Tibial nerve (tissue), 4 donors: Measurements from ENCODE around the gene CANT1. TPM values are rescaled to one million over a fixed set of nuclear protein-coding genes. Genes with fewer than 3 reads are reported as not detected.

Source experiments
- DNase-seq, 2 donors: peaks; one replicate each; pipeline ENCODE4 v3.0.0-alpha.2; 2019; ENCODE audit warnings: low spot score in 2 of 2
- H3K27ac ChIP-seq, 4 donors: fragments of 200-600 bp; sonication (generic) in 3 of 4; one replicate each; pipeline ENCODE4 v1.5.1; 2017 to 2019; ENCODE audit warnings: mild to moderate bottlenecking in 1 of 4
- H3K27me3 ChIP-seq, 2 donors: fragments of 200-600 bp; sonication (generic) in 1 of 2; one replicate each; pipeline versions ENCODE4 v1.5.1 to v1.6.0; 2017 to 2019
- H3K36me3 ChIP-seq, 3 donors: fragments of 200-600 bp; sonication (generic); one replicate each; pipeline ENCODE4 v1.5.1; 2018 to 2019
- H3K4me1 ChIP-seq, 4 donors: fragments of 200-600 bp; sonication (generic) in 3 of 4; one replicate each; pipeline ENCODE4 v1.5.1; 2017 to 2019
- H3K4me3 ChIP-seq, 4 donors: fragments of 200-600 bp; sonication (generic) in 3 of 4; one replicate each; pipeline ENCODE4 v1.5.1; 2017 to 2019; ENCODE audit warnings: mild to moderate bottlenecking in 1 of 4, moderate library complexity in 1 of 4
- H3K9me3 ChIP-seq, 4 donors: fragments of 200-600 bp; sonication (generic) in 3 of 4; one replicate each; pipeline ENCODE4 v1.5.1; 2017 to 2019
- EP300 ChIP-seq, 2 donors: sonication (generic); formaldehyde crosslinking; IDR thresholded peaks; one replicate each; pipeline ENCODE4 v1.6.1; 2017; ENCODE audit warnings: antibody characterized with exemption in 2 of 2, mild to moderate bottlenecking in 1 of 2
- POLR2A ChIP-seq, 2 donors: fragments of 450-650 bp; IDR thresholded peaks; one replicate each; pipeline ENCODE4 v1.6.1; 2017; ENCODE audit warnings: antibody characterized with exemption in 2 of 2, mild to moderate bottlenecking in 2 of 2, moderate library complexity in 2 of 2
- WGBS, 2 donors: methylation state at CpG; one replicate each; pipeline ENCODE4 v1.1.5; 2018; 5-methylcytosine and 5-hydroxymethylcytosine counted together
- total RNA-seq, 4 donors: library from RNA; depleted of rRNA; stranded (reverse); fragments of >200 nt; gene quantifications; one replicate each; pipeline ENCODE4 v1.1.0, GENCODE V29; 2016
- TF ChIP-seq, protein P1 (sequence below), 5 experiments: fragments of 200-600 bp in 3 of 5; fragments of 450-650 bp in 2 of 5; sonication (generic) in 3 of 5; IDR thresholded peaks; one replicate each; pipeline ENCODE4 v1.5.1; 2016 to 2019; ENCODE audit warnings: antibody characterized with exemption in 5 of 5, mild to moderate bottlenecking in 3 of 5, moderate library complexity in 2 of 5

CANT1 gene
- total RNA-seq, 4 donors from 2014 or later = 21.0 to 27.3 (median 25.5) TPM

DNA sequence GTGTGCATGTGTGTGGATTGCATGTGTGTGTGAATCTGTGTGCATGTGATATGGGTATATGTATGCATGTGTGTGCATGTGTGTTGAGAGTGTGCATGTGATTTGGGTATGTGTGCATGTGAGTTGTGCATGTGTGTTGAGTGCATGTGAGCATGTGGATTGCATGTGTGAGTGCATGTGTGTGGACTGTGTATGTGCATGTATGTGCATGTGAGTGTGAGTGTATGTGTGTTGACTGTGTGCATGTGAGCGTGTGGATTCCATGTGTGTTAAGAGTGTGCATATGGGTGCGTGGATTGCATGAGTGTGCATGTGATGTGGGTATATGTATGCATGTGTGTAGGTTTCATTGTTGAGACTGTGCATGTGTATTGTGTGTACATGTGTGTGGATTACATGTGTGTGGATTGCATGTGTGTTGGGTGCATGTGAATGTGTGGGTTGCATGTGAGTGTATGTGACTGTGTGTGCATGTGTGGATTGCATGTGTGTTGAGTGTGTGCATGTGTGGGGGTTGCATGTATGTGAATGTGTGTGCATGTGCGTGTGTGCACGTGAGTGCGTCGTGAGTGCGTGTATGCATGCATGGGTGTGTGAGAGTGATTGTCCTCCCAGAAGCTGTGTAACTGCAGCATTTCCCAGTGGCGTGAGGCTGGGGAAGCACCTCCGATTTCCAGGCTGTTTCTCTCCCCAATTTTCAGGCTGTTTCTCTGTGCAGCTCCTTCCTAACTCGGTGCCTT, 33.8 kb upstream of the CANT1 start:
- no peaks in the 10 kb centered on the region for H3K27me3 ChIP-seq
- TF ChIP-seq EP300 (IDR thresholded peaks at IDR 0.05) (no peak), POLR2A (IDR thresholded peaks at IDR 0.05) (no peak)
- TF ChIP-seq, protein P1, sequence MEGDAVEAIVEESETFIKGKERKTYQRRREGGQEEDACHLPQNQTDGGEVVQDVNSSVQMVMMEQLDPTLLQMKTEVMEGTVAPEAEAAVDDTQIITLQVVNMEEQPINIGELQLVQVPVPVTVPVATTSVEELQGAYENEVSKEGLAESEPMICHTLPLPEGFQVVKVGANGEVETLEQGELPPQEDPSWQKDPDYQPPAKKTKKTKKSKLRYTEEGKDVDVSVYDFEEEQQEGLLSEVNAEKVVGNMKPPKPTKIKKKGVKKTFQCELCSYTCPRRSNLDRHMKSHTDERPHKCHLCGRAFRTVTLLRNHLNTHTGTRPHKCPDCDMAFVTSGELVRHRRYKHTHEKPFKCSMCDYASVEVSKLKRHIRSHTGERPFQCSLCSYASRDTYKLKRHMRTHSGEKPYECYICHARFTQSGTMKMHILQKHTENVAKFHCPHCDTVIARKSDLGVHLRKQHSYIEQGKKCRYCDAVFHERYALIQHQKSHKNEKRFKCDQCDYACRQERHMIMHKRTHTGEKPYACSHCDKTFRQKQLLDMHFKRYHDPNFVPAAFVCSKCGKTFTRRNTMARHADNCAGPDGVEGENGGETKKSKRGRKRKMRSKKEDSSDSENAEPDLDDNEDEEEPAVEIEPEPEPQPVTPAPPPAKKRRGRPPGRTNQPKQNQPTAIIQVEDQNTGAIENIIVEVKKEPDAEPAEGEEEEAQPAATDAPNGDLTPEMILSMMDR (IDR thresholded peaks at IDR 0.05) = no peak
- no peak for DNase-seq
- H3K9me3 ChIP-seq = no peaks in the 10 kb centered on the region
- WGBS, 2 donors = 80 to 83% methylated on average over 10 of the region's 10 CpGs
- no peak overlapping the region for H3K4me3 ChIP-seq
- H3K36me3 ChIP-seq = no peaks in the 10 kb centered on the region
- H3K4me1 ChIP-seq = peaks cover 0 to 47% (median 5%) of the 10 kb centered on the region in 4 donors
- H3K27ac ChIP-seq = no peak overlapping the region

DNA sequence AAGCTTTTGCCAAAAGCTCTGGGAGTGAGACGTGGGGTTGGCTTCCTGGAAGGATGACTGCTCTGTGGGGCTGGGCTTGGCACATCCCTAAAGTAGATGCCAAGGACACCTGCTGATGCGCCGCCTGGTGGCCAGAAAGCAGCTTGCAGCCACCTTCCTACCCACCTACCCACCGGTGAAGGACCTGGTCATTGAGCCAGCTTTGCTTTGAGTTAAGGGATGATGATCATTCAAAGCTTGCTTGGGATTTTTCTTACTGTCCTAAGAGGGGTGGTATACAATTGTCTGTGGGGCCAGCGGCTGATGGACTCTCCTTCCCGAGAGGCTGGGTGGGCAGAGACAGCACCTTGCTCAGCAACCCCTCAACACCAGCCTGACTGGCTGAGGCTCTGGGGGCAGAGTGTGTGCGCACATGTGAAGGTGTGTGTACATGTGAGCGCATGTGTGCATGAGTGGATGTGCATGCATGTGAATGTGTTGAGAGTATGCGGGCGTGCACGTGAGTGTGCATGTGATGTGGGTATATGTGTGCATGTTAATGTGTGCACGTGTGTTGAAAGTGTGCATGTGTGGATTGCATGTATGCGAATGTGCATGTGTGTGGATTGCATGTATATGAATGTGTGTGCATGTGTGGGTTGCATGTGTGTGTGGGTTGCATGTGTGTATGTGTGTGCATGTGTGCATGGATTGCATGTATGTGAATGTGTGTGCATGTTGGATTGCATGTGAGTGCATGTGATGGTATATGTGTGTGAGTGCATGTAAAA, 33.0 kb upstream of the CANT1 start:
- Histone ChIP-seq H3K36me3 (no peaks in the 10 kb centered on the region), H3K27ac (peak overlapping the region in 1 of 4 donors; percentile 22), H3K4me1 (peaks cover 0 to 46% (median 6%) of the 10 kb centered on the region in 4 donors), H3K4me3 (no peak overlapping the region), H3K27me3 (no peaks in the 10 kb centered on the region), H3K9me3 (no peaks in the 10 kb centered on the region)
- TF ChIP-seq, protein P1 (IDR thresholded peaks at IDR 0.05) = peak; percentile 61 to 85 (median 68)
- no peak for TF ChIP-seq POLR2A (IDR thresholded peaks at IDR 0.05)
- WGBS, 2 donors = 62 to 79% methylated on average over 11 to 13 of the region's 13 CpGs
- DNase-seq = peak; percentile 50 to 74

DNA sequence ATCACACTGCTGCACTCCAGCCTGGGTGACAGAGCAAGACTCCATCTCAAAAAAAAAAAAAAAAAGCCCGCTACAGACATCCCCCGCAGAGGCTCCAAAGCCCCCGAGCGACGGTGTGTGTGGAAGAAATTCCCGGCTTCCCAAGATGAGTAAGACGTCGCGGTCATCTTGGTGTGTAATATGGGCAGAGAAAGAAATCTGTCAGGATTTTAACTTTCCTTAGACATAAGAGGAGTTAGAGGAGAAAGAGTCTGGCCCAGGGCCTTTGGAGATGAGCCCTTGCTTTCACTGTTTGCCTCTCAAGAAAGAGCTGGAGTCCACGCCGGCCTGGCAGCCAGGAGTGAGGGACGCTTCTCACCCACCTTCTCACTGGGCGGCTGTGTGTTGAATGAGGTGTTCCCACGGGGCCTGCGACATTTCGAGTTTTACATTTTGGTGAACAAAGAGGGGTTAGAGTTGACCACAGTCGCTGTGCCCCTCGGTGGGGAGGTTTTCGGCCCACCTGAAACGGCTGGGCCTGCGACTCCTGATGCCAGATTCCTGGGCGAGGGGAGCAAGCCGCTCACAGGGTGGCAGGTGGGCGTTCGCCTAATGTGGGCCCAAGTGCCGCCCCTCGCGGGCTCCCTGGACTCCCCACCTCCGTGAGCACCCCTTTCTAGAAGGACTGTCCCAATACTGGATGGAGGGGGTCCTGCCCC, 32.3 kb upstream of the CANT1 start:
- peak overlapping the region in 1 of 4 donors; percentile 22 for H3K27ac ChIP-seq
- H3K27me3 ChIP-seq = no peaks in the 10 kb centered on the region
- no peak overlapping the region for H3K4me3 ChIP-seq
- peaks cover 0 to 47% (median 5%) of the 10 kb centered on the region in 4 donors for H3K4me1 ChIP-seq
- no peaks in the 10 kb centered on the region for H3K36me3 ChIP-seq
- WGBS, 2 donors = 79 to 88% methylated on average over 27 to 29 of the region's 29 CpGs
- no peaks in the 10 kb centered on the region for H3K9me3 ChIP-seq
- DNase-seq = no peak
- no peak for TF ChIP-seq EP300 (IDR thresholded peaks at IDR 0.05)
- TF ChIP-seq, protein P1 (IDR thresholded peaks at IDR 0.05) = no peak
- TF ChIP-seq POLR2A (IDR thresholded peaks at IDR 0.05) = no peak

DNA sequence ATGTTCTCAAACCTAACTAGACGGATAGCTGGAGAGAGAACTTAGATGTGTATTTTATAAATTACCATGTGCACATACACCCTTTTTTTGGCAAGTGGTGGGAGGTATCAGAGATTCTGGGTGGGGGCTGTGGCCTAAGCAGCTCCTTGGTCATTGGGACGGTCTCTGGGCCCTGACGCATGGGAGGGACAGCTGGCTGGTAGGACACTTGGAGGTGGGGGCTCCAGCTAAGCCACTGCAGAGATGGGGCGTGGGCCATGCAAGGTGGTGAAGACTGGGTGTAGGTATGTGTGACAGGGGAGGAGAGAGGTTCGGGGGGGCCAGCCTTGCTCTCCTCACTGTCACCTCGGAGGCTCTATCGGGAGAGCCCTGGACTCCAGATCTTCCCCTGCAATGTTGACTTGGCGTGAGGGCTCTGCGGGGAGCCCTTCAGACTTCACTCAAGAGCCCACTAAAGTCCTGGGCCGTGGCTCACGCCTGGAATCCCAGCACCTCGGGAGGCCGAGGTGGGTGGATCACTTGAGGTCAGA, 31.5 kb upstream of the CANT1 start:
- no peak overlapping the region for H3K27ac ChIP-seq
- 86 to 87% methylated on average over 12 to 13 of the region's 13 CpGs for WGBS, 2 donors

More for the DNA sequence above, 31.5 kb upstream of the CANT1 start:
- Histone ChIP-seq H3K27me3 (no peaks in the 10 kb centered on the region), H3K9me3 (no peaks in the 10 kb centered on the region), H3K4me1 (peaks cover 2 to 47% (median 6%) of the 10 kb centered on the region in 4 donors), H3K4me3 (no peak overlapping the region), H3K36me3 (no peaks in the 10 kb centered on the region)
- no peak for DNase-seq
- TF ChIP-seq, protein P1 (IDR thresholded peaks at IDR 0.05) = no peak
- no peak for TF ChIP-seq EP300 (IDR thresholded peaks at IDR 0.05)
